Tibial nerve (tissue), 4 donors: Measurements from ENCODE around the gene FAAH. TPM values are rescaled to one million over a fixed set of nuclear protein-coding genes. Genes with fewer than 3 reads are reported as not detected.

Experiments
- DNase-seq, 2 donors: peaks; one replicate each; pipeline ENCODE4 v3.0.0-alpha.2; 2019; ENCODE audit warnings: low spot score in 2 of 2
- H3K27ac ChIP-seq, 4 donors: fragments of 200-600 bp; sonication (generic) in 3 of 4; one replicate each; pipeline ENCODE4 v1.5.1; 2017 to 2019; ENCODE audit warnings: mild to moderate bottlenecking in 1 of 4
- H3K27me3 ChIP-seq, 2 donors: fragments of 200-600 bp; sonication (generic) in 1 of 2; one replicate each; pipeline versions ENCODE4 v1.5.1 to v1.6.0; 2017 to 2019
- H3K36me3 ChIP-seq, 3 donors: fragments of 200-600 bp; sonication (generic); one replicate each; pipeline ENCODE4 v1.5.1; 2018 to 2019
- H3K4me1 ChIP-seq, 4 donors: fragments of 200-600 bp; sonication (generic) in 3 of 4; one replicate each; pipeline ENCODE4 v1.5.1; 2017 to 2019
- H3K4me3 ChIP-seq, 4 donors: fragments of 200-600 bp; sonication (generic) in 3 of 4; one replicate each; pipeline ENCODE4 v1.5.1; 2017 to 2019; ENCODE audit warnings: mild to moderate bottlenecking in 1 of 4, moderate library complexity in 1 of 4
- H3K9me3 ChIP-seq, 4 donors: fragments of 200-600 bp; sonication (generic) in 3 of 4; one replicate each; pipeline ENCODE4 v1.5.1; 2017 to 2019
- CTCF ChIP-seq, 5 experiments: fragments of 200-600 bp in 3 of 5; fragments of 450-650 bp in 2 of 5; sonication (generic) in 3 of 5; IDR thresholded peaks; one replicate each; pipeline ENCODE4 v1.5.1; 2016 to 2019; ENCODE audit warnings: antibody characterized with exemption in 5 of 5, mild to moderate bottlenecking in 3 of 5, moderate library complexity in 2 of 5
- EP300 ChIP-seq, 2 donors: sonication (generic); formaldehyde crosslinking; IDR thresholded peaks; one replicate each; pipeline ENCODE4 v1.6.1; 2017; ENCODE audit warnings: antibody characterized with exemption in 2 of 2, mild to moderate bottlenecking in 1 of 2
- POLR2A ChIP-seq, 2 donors: fragments of 450-650 bp; IDR thresholded peaks; one replicate each; pipeline ENCODE4 v1.6.1; 2017; ENCODE audit warnings: antibody characterized with exemption in 2 of 2, mild to moderate bottlenecking in 2 of 2, moderate library complexity in 2 of 2
- WGBS, 2 donors: methylation state at CpG; one replicate each; pipeline ENCODE4 v1.1.5; 2018; 5-methylcytosine and 5-hydroxymethylcytosine counted together
- total RNA-seq, 4 donors: library from RNA; depleted of rRNA; stranded (reverse); fragments of >200 nt; gene quantifications; one replicate each; pipeline ENCODE4 v1.1.0, GENCODE V29; 2016

Gene FAAH
- total RNA-seq, 4 donors from 2014 or later = 42.3 to 135 (median 121) TPM

- TF ChIP-seq POLR2A (IDR thresholded peaks at IDR 0.05) = no peak
- no peak for TF ChIP-seq CTCF (IDR thresholded peaks at IDR 0.05)
- no peak for TF ChIP-seq EP300 (IDR thresholded peaks at IDR 0.05)
- Histone ChIP-seq H3K4me1 (peaks cover 0 to 14% (median 2%) of the 10 kb centered on the region in 4 donors), H3K27ac (no peak overlapping the region), H3K27me3 (peaks cover 0 to 76% of the 10 kb centered on the region in 2 donors), H3K36me3 (no peaks in the 10 kb centered on the region), H3K9me3 (no peaks in the 10 kb centered on the region), H3K4me3 (no peak overlapping the region)
- 67 to 78% methylated on average over 5 of the region's 5 CpGs for WGBS, 2 donors
- DNase-seq = no peak
These were observed 58.1 kb downstream of the FAAH start for GRCh38 chr1:46451948-46452930.

- Histone ChIP-seq H3K36me3 (no peaks in the 10 kb centered on the region), H3K27ac (no peak overlapping the region), H3K4me1 (peaks cover 0 to 8% (median 2%) of the 10 kb centered on the region in 4 donors), H3K27me3 (peaks cover 0 to 69% of the 10 kb centered on the region in 2 donors), H3K4me3 (no peak overlapping the region), H3K9me3 (no peaks in the 10 kb centered on the region)
- no peak for DNase-seq
- TF ChIP-seq POLR2A (IDR thresholded peaks at IDR 0.05) = no peak
- TF ChIP-seq CTCF (IDR thresholded peaks at IDR 0.05) = no peak
- TF ChIP-seq EP300 (IDR thresholded peaks at IDR 0.05) = no peak
- 37 to 46% methylated on average over 15 of the region's 15 CpGs for WGBS, 2 donors
These were observed 58.8 kb downstream of the FAAH start for GRCh38 chr1:46452931-46453325.

- 53 to 62% methylated on average over 4 of the region's 4 CpGs for WGBS, 2 donors
- Histone ChIP-seq H3K4me1 (peaks cover 0 to 5% (median under 1%) of the 10 kb centered on the region in 4 donors), H3K27ac (no peak overlapping the region), H3K9me3 (no peaks in the 10 kb centered on the region), H3K27me3 (peaks cover 0 to 65% of the 10 kb centered on the region in 2 donors), H3K36me3 (no peaks in the 10 kb centered on the region), H3K4me3 (no peak overlapping the region)
- TF ChIP-seq EP300 (IDR thresholded peaks at IDR 0.05) = no peak
- TF ChIP-seq CTCF (IDR thresholded peaks at IDR 0.05) = no peak
- TF ChIP-seq POLR2A (IDR thresholded peaks at IDR 0.05) = no peak
- DNase-seq = no peak
These were observed 59.3 kb downstream of the FAAH start for GRCh38 chr1:46453449-46453848.

GRCh38 chr1:46455951-46456350 lies 61.8 kb downstream of the FAAH start:
- WGBS, 2 donors = 86 to 92% methylated on average over 27 of the region's 27 CpGs
- H3K36me3 ChIP-seq = no peaks in the 10 kb centered on the region
- H3K27me3 ChIP-seq = peaks cover 0 to 45% of the 10 kb centered on the region in 2 donors
- no peak for TF ChIP-seq EP300 (IDR thresholded peaks at IDR 0.05)
- TF ChIP-seq CTCF (IDR thresholded peaks at IDR 0.05) = no peak
- no peak for TF ChIP-seq POLR2A (IDR thresholded peaks at IDR 0.05)
- DNase-seq = no peak
- H3K9me3 ChIP-seq = no peaks in the 10 kb centered on the region
- H3K27ac ChIP-seq = no peak overlapping the region
- no peaks in the 10 kb centered on the region for H3K4me1 ChIP-seq
- no peak overlapping the region for H3K4me3 ChIP-seq

GRCh38 chr1:46456411-46456963 lies 62.4 kb downstream of the FAAH start:
- no peak overlapping the region for H3K4me3 ChIP-seq
- no peak for TF ChIP-seq CTCF (IDR thresholded peaks at IDR 0.05)
- no peak for TF ChIP-seq EP300 (IDR thresholded peaks at IDR 0.05)
- no peak for TF ChIP-seq POLR2A (IDR thresholded peaks at IDR 0.05)
- no peaks in the 10 kb centered on the region for H3K9me3 ChIP-seq
- no peak for DNase-seq
- 81 to 82% methylated on average over 5 of the region's 5 CpGs for WGBS, 2 donors
- H3K27me3 ChIP-seq = peaks cover 0 to 43% of the 10 kb centered on the region in 2 donors
- H3K36me3 ChIP-seq = no peaks in the 10 kb centered on the region
- no peak overlapping the region for H3K27ac ChIP-seq
- H3K4me1 ChIP-seq = no peaks in the 10 kb centered on the region
